Measurements from ENCODE around the gene PARVA. TPM values are rescaled to one million over a fixed set of nuclear protein-coding genes. Genes with fewer than 3 reads are reported as not detected.
A peak's percentile ranks its signal among the peaks of the same experiment; 100 is the strongest.

Gene PARVA
- total and polyA plus RNA-seq, 2 of the 4 experiments (the other 2 are of a cell fraction), result 65.2 to 80.2 TPM

DNA sequence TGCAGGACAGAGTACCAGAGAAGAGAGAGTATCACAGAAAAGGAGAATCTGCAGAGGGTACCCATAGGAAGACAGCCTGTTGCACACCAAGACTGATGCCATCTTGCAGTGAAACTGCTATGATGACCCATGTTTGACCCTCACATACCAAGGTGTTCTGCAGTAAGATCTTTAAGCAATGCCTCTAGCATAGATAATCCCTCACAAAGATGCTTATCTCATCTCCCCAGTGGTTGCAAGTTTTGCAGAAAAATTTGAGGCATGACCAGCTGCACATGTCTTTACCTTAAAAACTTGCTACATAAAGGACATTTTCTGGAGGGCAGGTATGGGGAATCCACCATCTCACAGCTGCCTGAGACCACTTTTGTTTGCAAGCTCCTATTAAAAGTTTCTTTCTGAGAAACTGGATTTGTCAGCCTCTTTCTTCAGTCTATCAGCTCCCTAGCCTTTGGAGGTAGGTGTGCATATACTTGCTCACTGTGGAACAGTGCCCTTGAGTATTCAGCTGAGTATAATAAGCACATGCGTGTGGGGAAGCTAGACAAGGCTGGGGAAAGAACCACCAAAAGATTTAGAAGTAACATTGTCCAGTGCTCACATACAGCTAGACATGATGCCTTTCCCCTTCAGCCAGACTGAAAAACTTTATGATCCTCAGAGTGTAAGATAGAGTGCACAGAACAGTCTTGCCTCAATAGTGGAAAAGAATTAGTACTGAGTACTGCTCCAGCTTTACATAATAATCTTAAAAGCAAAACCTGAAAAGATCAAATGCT lies 196.5 kb downstream of the PARVA start:
- Histone ChIP-seq H4K8ac (ENCODE audit: low read depth in 2 of 2, low read length in 2 of 2) (no peak overlapping the region), H3K27ac (ENCODE audit: insufficient read depth, low read length) (no peak overlapping the region), H2BK20ac (ENCODE audit: low read depth, low read length) (no peak overlapping the region), H3K4me3 (ENCODE audit: insufficient read depth, low read depth, low read length) (no peak overlapping the region), H3K4me2 (ENCODE audit: low read depth, low read length) (no peak overlapping the region), H2BK120ac (ENCODE audit: low read depth, low read length) (no peak overlapping the region), H4K20me1 (ENCODE audit: insufficient read depth, low read length) (no peaks in the 10 kb centered on the region), H3K18ac (ENCODE audit: low read depth, low read length) (no peak overlapping the region), H3K9me1 (ENCODE audit: insufficient read depth, low read length) (no peaks in the 10 kb centered on the region), H3K4me1 (ENCODE audit: control insufficient read depth, insufficient read depth, low read length) (peaks cover 2% of the 10 kb centered on the region; the same call in 1 of the 2 replicates), H3K4ac (ENCODE audit: low read depth, low read length) (no peak overlapping the region), H3K36me3 (ENCODE audit: control insufficient read depth, insufficient read depth, low read length) (no peaks in the 10 kb centered on the region), H3K27me3 (ENCODE audit: control insufficient read depth, insufficient read depth, low read length) (peaks cover 2% of the 10 kb centered on the region; the same call in 1 of the 2 replicates), H2AFZ (replicated peaks; ENCODE audit: low read length, poor library complexity) (no peak overlapping the region), H3K9me3 (ENCODE audit: control insufficient read depth, insufficient read depth, low read length) (no peaks in the 10 kb centered on the region), H3K79me1 (ENCODE audit: low read depth in 1 of 2, low read length in 2 of 2) (no peaks in the 10 kb centered on the region), H3K9ac (ENCODE audit: low read depth, low read length) (no peak overlapping the region), H4K5ac (ENCODE audit: low read depth, low read length) (no peak overlapping the region), H2BK15ac (ENCODE audit: low read depth, low read length) (no peak overlapping the region), H3K56ac (ENCODE audit: extremely low read depth, insufficient read depth, low read length) (no peak overlapping the region), H2BK5ac (ENCODE audit: low read depth, low read length, poor library complexity, severe bottlenecking) (no peak overlapping the region), H4K91ac (ENCODE audit: insufficient read depth, low read depth, low read length) (no peak overlapping the region), H2AK9ac (replicated peaks; ENCODE audit: low read depth, low read length, poor library complexity) (peak overlapping the region; percentile 16), H3K23ac (ENCODE audit: low read depth, low read length) (peak overlapping the region; percentile 59; the same call in 1 of the 2 replicates), H2AK5ac (ENCODE audit: low read depth, low read length) (no peak overlapping the region), H3K14ac (replicated peaks; ENCODE audit: low read depth, low read length) (no peak overlapping the region)
- ChIA-PET POLR2A (ENCODE audit: unreplicated experiment) (no interaction called here), CTCF (interaction anchor here (0.5 to 1.0 kb wide), 2 partner anchors 33 to 90 kb away, joined by 3 to 5 read pairs; no protein-coding TSS in a partner anchor)
- no TSS peak for BruUV-seq (replicated peaks)
- no peak for ATAC-seq (ENCODE audit: low read depth)
- DNase-seq, result no peak
- dilution Hi-C loops (cut with HindIII; ENCODE audit: low sequenced_read_pairs, unreplicated experiment), result no loop called here
- intact Hi-C loops (cut with micrococcal nuclease), result no loop called here
- in situ Hi-C loops (cut with MboI; ENCODE audit: low sequenced_read_pairs), result no loop called here
- no CpG with 5 or more reads among the region's 1 CpG for WGBS, 2 experiments (ENCODE audit: extremely low coverage in 2 of 2, insufficient read length in 1 of 2)
- TF ChIP-seq, protein P1, sequence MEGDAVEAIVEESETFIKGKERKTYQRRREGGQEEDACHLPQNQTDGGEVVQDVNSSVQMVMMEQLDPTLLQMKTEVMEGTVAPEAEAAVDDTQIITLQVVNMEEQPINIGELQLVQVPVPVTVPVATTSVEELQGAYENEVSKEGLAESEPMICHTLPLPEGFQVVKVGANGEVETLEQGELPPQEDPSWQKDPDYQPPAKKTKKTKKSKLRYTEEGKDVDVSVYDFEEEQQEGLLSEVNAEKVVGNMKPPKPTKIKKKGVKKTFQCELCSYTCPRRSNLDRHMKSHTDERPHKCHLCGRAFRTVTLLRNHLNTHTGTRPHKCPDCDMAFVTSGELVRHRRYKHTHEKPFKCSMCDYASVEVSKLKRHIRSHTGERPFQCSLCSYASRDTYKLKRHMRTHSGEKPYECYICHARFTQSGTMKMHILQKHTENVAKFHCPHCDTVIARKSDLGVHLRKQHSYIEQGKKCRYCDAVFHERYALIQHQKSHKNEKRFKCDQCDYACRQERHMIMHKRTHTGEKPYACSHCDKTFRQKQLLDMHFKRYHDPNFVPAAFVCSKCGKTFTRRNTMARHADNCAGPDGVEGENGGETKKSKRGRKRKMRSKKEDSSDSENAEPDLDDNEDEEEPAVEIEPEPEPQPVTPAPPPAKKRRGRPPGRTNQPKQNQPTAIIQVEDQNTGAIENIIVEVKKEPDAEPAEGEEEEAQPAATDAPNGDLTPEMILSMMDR (conservative IDR thresholded peaks at IDR 0.05; ENCODE audit: low read depth, low read length), result no peak
- TF ChIP-seq MAFK (IDR thresholded peaks at IDR 0.05; ENCODE audit: low read depth, low read length) (no peak), CHD1 (IDR thresholded peaks at IDR 0.05; ENCODE audit: low read depth, low read length) (no peak), RFX5 (IDR thresholded peaks at IDR 0.05; ENCODE audit: low read depth, low read length) (no peak), FOS (IDR thresholded peaks at IDR 0.05; ENCODE audit: low read depth, low read length) (no peak), NFE2L2 (IDR thresholded peaks at IDR 0.05; ENCODE audit: low read depth, low read length) (no peak), CEBPB (IDR thresholded peaks at IDR 0.05; ENCODE audit: low read depth, low read length) (no peak), BHLHE40 (IDR thresholded peaks at IDR 0.05; ENCODE audit: low read depth, low read length) (no peak), RAD21 (IDR thresholded peaks at IDR 0.05; ENCODE audit: low read length) (no peak), RCOR1 (IDR thresholded peaks at IDR 0.05; ENCODE audit: insufficient replicate concordance, low read length) (no peak), MAZ (IDR thresholded peaks at IDR 0.05; ENCODE audit: borderline replicate concordance, low read depth, low read length) (no peak), POLR2A (IDR thresholded peaks at IDR 0.05; ENCODE audit: low read depth, low read length) (no peak), MXI1 (IDR thresholded peaks at IDR 0.05; ENCODE audit: borderline replicate concordance, low read depth, low read length) (no peak)
- TF ChIP-seq, protein P2, sequence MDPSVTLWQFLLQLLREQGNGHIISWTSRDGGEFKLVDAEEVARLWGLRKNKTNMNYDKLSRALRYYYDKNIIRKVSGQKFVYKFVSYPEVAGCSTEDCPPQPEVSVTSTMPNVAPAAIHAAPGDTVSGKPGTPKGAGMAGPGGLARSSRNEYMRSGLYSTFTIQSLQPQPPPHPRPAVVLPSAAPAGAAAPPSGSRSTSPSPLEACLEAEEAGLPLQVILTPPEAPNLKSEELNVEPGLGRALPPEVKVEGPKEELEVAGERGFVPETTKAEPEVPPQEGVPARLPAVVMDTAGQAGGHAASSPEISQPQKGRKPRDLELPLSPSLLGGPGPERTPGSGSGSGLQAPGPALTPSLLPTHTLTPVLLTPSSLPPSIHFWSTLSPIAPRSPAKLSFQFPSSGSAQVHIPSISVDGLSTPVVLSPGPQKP (IDR thresholded peaks at IDR 0.05; ENCODE audit: borderline replicate concordance, low read depth, low read length), result no peak
- TF ChIP-seq, protein P3, sequence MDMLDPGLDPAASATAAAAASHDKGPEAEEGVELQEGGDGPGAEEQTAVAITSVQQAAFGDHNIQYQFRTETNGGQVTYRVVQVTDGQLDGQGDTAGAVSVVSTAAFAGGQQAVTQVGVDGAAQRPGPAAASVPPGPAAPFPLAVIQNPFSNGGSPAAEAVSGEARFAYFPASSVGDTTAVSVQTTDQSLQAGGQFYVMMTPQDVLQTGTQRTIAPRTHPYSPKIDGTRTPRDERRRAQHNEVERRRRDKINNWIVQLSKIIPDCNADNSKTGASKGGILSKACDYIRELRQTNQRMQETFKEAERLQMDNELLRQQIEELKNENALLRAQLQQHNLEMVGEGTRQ (IDR thresholded peaks at IDR 0.05; ENCODE audit: low read depth, low read length), result no peak
